Suprapubic skin (tissue), 4 donors: ENCODE data around the gene LRFN4.

Source experiments
- EP300 ChIP-seq: sonication (generic); formaldehyde crosslinking; IDR thresholded peaks from one replicate; pipeline ENCODE4 v1.6.1; 2017; ENCODE audit warnings: antibody characterized with exemption
- POLR2A ChIP-seq, 2 donors: fragments of 450-650 bp; IDR thresholded peaks; one replicate each; pipeline ENCODE4 v1.6.1; 2017; ENCODE audit warnings: antibody characterized with exemption in 2 of 2, mild to moderate bottlenecking in 2 of 2, moderate library complexity in 2 of 2
- POLR2AphosphoS5 ChIP-seq, 3 donors: sonication (generic); formaldehyde crosslinking; IDR thresholded peaks; one replicate each; pipeline ENCODE4 v1.6.1; 2017; ENCODE audit warnings: antibody characterized with exemption in 3 of 3
- TF ChIP-seq, protein P1 (sequence below), 2 donors: fragments of 200-600 bp in 1 of 2; fragments of 450-650 bp in 1 of 2; sonication (generic) in 1 of 2; IDR thresholded peaks; one replicate each; pipeline ENCODE4 v1.5.1; 2016 to 2019; ENCODE audit warnings: antibody characterized with exemption in 2 of 2, mild to moderate bottlenecking in 1 of 2, moderate library complexity in 1 of 2

DNA sequence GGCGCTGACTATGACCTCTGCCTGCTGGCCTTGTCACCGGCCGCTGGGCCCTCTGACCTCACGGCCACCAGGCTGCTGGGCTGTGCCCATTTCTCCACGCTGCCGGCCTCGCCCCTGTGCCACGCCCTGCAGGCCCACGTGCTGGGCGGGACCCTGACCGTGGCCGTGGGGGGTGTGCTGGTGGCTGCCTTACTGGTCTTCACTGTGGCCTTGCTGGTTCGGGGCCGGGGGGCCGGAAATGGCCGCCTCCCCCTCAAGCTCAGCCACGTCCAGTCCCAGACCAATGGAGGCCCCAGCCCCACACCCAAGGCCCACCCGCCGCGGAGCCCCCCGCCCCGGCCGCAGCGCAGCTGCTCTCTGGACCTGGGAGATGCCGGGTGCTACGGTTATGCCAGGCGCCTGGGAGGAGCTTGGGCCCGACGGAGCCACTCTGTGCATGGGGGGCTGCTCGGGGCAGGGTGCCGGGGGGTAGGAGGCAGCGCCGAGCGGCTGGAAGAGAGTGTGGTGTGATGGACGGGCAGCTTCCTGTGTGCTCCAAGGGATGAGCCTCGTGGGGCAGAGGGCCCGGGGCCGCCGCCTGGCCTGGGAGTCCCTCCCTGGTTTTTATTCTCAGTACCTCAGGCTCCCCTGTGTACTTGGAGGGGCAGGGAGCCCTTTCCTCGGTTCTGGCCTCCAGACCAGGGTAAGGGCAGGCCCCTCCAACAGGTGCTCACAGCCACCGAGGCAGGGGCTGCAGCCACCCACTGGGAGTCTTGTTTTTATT is 3.0 kb downstream of the LRFN4 start:
- TF ChIP-seq, protein P1, sequence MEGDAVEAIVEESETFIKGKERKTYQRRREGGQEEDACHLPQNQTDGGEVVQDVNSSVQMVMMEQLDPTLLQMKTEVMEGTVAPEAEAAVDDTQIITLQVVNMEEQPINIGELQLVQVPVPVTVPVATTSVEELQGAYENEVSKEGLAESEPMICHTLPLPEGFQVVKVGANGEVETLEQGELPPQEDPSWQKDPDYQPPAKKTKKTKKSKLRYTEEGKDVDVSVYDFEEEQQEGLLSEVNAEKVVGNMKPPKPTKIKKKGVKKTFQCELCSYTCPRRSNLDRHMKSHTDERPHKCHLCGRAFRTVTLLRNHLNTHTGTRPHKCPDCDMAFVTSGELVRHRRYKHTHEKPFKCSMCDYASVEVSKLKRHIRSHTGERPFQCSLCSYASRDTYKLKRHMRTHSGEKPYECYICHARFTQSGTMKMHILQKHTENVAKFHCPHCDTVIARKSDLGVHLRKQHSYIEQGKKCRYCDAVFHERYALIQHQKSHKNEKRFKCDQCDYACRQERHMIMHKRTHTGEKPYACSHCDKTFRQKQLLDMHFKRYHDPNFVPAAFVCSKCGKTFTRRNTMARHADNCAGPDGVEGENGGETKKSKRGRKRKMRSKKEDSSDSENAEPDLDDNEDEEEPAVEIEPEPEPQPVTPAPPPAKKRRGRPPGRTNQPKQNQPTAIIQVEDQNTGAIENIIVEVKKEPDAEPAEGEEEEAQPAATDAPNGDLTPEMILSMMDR (IDR thresholded peaks at IDR 0.05) = no peak
- TF ChIP-seq EP300 = no peak
- TF ChIP-seq POLR2A (IDR thresholded peaks at IDR 0.05) = no peak
- no peak for TF ChIP-seq POLR2AphosphoS5 (IDR thresholded peaks at IDR 0.05)
